ENCODE results near the gene SCNN1A.

Gene SCNN1A

GRCh38 chr12:6375269-6376078 is at the start of gene SCNN1A:
TSS of gene SCNN1A (minus strand) at chr12:6375563. CDS start at chr12:6374783, 780 bp downstream.
- no peak for DNase-seq (ENCODE audit: low read depth in 3 of 3)

- DNase-seq (ENCODE audit: low read depth in 3 of 3) = no peak
Observed at GRCh38 chr12:6424866-6425265, 49.5 kb upstream of the SCNN1A start.

GRCh38 chr12:6424008-6424347 is 48.6 kb upstream of the SCNN1A start:
- no peak for DNase-seq (ENCODE audit: low read depth in 3 of 3)

DNA sequence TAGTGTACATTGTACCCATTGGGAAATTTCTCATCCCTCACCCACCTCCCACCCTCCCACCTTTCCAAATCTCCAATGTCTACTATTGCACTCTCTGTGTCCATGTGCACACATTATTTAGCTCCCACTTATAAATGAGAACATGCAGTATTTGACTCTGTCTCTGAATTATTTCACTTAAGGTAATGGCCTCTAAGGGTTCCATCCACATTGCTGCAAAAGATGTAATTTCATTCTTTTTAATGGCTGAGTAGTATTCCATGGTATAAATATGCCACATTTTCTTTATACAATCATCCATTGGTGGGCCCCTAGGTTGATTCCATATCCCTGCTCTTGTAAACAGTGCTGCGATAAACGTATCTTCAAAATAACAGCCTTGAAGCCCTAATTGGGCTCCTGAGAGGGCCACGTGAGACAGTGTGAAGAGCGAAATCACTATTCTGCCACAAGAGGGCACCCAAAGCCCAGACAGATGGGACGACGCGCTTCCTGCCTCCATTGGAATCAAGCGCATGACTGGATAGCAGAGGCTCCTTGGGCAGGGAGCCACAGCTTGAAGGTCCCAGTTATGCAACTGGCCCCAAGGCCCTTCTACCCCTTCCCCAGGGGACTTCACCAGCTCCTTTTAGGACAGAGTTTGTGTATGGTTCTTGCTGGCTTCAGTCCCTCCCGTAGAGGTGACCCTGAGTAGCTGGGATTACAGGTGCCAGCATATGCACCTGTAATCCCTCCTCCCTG is 48.1 kb upstream of the SCNN1A start:
- DNase-seq (ENCODE audit: low read depth in 3 of 3) = peak in 2 of 3 donors; percentile 56 to 68

GRCh38 chr12:6420364-6420763 is 45.0 kb upstream of the SCNN1A start:
- no peak for DNase-seq (ENCODE audit: low read depth in 3 of 3)

- DNase-seq (ENCODE audit: low read depth in 3 of 3) = no peak
Observed at GRCh38 chr12:6418796-6419195, 43.4 kb upstream of the SCNN1A start.

- no peak for DNase-seq (ENCODE audit: low read depth in 3 of 3)
Observed at GRCh38 chr12:6416596-6416995, 41.2 kb upstream of the SCNN1A start.

GRCh38 chr12:6407236-6407954 is 32.0 kb upstream of the SCNN1A start:
- DNase-seq (ENCODE audit: low read depth in 3 of 3) = no peak

DNA sequence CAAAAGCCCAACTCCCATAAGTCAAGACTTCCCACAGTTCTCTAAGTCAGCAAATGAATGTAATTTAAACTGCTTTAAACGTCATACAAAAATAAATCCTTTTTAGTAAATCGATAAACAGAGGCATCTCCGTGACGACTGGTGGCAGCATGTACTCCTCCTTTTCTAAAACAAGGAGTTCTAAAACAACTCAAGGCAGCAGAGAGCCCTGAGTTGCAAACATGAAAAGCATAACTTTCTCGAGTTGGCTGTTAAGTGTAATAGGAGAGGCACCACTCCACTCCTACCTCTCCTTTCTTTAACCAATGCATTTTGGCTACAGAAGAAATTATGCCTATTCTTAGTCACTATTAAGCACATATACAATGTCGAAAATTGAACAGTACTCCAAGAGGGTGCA is 30.6 kb upstream of the SCNN1A start:
- no peak for DNase-seq (ENCODE audit: low read depth in 3 of 3)

DNA sequence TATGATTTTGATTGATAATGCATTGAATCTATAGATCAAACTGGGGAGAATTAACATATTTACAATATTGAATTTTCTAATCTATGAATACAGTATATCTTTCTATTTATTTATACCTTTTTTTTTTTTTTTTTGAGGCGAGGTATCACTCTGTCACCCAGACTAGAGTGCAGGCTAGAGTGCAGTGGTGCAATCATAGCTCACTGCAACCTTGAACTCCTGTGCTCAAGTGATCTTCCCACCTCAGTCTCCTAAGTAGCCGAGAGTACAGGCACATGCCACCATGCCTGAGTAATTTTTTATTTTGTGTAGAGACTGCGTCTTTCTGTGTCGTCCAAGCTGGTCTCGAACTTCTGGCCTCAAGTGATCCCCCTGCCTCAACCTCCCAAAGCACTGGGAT is 29.0 kb upstream of the SCNN1A start:
- no peak for DNase-seq (ENCODE audit: low read depth in 3 of 3)

DNA sequence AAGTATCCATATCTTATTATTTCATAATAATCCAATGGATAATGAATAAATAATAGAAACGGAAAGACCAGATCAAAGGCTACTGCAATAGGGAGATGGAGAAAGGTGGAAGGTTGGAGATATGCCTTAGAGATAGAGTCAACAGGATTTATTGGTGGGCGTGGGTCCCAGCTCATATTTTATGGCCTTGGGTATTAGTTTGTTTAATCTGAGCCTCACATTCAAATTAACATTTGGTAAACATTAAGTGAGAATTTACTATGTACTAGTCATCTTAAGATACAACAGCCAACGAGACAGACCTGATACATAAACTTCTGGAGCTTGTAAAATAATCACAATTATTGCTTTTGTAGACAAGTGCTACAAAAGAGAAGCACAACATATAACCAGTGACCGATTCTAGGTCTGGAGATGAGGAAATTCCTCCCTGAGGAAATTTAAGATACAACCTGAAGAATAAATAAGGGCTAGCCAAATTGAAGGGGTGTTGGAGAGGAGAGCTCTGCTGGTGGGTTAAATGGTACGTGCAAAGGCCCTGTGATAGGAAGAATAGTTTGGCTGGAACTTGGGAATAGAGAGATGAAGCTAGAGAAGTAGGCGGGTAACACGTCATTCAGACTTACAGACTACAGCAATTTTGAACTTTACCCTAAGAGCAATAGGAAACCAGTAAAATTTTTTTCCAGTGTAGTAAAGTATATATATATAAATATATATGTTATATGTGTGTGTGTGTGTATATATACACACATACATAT is 24.7 kb upstream of the SCNN1A start:
- DNase-seq (ENCODE audit: low read depth in 3 of 3) = no peak

DNA sequence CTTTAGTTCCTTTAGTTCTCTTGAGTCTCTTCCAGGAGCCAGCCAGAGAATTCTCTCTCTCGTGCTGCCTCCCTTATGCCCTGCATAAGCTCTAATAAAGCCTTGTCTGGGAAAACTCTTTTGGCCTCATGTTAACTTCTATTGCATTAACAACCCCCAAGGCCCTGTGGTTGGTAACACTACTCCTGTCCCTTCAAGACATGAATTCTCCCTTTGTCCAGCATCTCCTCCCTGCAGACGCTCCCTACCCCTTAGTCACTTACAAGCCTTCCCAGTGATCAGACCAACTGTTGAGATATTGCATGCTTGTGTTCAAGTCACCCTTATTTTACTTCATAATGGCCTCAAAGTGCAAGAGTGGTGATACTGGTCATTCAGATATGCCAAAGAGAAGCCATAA is 20.7 kb upstream of the SCNN1A start:
- DNase-seq (ENCODE audit: low read depth in 3 of 3) = no peak

DNA sequence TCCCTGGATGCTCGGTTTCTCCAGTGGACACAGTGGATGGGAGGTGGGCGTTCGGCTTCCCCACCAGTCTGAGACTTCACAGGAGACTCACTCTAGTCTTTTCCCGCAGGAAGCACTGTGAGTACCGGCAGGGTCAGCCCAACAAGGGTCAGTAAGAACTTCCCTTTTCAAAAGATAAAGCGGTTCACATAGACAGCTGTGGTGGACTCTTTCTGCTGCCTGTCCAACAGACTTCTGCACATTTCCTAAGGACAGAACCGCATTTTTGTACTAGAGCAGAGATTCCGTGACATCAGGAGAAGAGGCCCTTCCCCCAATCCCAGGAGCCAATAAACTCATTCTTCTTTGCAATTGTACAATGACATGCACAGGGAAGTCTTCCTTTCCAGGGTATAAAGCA is 19.0 kb upstream of the SCNN1A start:
- DNase-seq (ENCODE audit: low read depth in 3 of 3) = no peak

GRCh38 chr12:6393109-6393508 is 17.7 kb upstream of the SCNN1A start:
- no peak for DNase-seq (ENCODE audit: low read depth in 3 of 3)

DNA sequence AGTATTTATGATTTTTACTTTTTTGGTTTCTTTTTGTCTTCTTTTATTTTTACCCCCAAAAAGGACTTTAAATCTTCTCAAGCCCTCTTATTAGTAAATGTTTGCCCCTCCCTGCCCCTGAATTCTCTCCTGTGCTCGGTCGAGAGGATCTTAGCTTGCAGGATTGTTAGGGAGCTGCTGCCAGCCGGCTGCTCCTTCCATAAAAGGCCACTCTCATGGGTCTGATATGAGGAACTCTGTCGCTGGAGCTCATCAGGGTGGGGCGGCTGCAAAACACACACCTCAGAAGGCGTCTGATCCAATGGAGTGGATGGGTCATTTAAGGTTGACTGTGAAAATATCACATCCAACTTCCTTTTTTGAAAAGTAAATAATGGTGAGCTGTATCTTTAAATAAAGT is 17.1 kb upstream of the SCNN1A start:
- no peak for DNase-seq (ENCODE audit: low read depth in 3 of 3)

GRCh38 chr12:6391013-6391412 is 15.7 kb upstream of the SCNN1A start:
- DNase-seq (ENCODE audit: low read depth in 3 of 3) = no peak

GRCh38 chr12:6390084-6390799 is 14.9 kb upstream of the SCNN1A start:
- no peak for DNase-seq (ENCODE audit: low read depth in 3 of 3)

DNA sequence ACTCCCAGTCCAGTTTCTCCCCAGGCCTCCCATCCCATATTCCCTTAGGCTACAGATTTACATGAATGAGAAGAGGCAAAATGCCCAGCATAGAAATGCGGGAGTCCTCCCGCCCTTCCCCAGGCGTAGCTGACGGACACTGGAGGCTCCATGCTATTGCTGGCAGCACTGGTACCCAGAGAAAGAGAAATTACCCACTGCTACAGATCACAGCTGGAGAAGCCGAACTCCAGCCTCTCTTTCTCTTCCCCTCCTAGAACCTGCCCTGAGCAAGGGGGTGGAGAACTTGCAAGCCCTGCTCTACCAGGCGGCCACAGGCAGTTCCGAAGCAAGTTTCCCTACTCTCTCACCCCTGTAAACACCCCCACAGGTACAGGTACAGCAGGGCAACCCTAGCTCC is 12.2 kb upstream of the SCNN1A start:
- no peak for DNase-seq (ENCODE audit: low read depth in 3 of 3)

- DNase-seq (ENCODE audit: low read depth in 3 of 3) = no peak
Observed at GRCh38 chr12:6386491-6386890, 11.1 kb upstream of the SCNN1A start.

GRCh38 chr12:6386038-6386437 is 10.7 kb upstream of the SCNN1A start:
- DNase-seq (ENCODE audit: low read depth in 3 of 3) = no peak
